Ramos (cell line): Measurements from ENCODE around the gene ZNF365.
"Not testable (repeated sequence)": the region's sequence is repeated elsewhere in the genome, so short reads cannot be mapped to it uniquely, and the experiment has no call there.

Experiments
- in situ Hi-C: fragments of 300-500 bp; cut with MboI; formaldehyde crosslinking; loops from one replicate; pipeline ENCODE4 v1.14.3; 2022; ENCODE audit warnings: low sequenced_read_pairs; ENCODE audit not compliant: unreplicated experiment

Gene ZNF365

DNA sequence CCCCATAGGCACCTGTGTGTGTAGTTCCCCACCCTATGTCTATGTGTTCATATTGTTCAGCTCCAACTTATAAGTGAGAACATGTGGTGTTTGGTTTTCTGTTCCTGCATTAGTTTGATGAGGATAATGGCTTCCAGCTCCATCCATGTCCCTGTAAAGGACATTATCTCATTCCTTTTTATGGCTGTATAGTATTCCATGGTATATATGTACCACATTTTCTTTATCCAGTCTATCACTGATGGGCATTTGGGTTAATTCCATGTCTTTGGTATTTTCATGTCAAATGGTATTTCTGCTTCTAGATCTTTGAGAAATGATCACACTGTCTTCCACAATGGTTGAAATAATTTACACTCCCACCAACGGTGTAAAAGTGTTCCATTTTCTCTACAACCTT is 36.4 kb downstream of the ZNF365 start:
- in situ Hi-C loops, result not testable (repeated sequence)

- in situ Hi-C loops, result not testable (repeated sequence)
Measured at GRCh38 chr10:62410934-62411333, 36.8 kb downstream of the ZNF365 start.

DNA sequence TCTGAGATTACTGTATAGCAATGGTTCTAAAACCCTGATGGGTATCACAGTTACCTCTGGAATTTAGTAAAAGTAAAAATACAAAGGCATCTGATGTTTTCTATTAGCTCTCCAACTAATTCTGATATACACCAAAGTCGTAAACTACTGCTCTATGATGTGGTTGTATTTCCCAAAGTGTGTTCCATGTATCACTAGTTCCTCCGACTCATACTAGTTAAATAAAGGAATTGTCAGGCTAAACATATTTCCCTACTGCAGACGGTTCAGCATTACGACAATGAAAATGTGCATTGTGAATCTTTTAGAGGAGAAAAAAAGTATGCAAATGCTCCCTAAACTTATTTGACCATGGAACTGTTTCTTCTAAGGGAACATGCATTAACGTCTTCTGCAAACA is 38.9 kb downstream of the ZNF365 start:
- in situ Hi-C loops, result no loop called here

DNA sequence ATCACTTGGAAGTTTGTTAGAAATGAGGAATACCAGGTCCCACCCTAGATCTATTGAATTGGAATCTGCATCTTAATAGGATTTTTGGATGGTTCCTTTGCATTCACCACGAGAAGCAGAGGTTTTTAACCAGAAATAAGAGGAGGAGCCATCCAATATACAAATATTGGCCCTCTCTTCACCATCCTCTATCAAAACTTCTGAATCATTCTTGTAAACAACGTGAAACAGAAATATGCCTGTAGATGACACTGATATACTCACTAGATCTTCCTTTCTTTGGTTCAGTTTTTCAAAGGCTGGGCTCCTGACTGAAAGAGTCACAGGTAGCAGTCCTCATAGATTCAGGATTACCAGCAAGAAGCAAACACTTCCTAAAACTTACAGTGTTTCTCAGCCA is 39.5 kb downstream of the ZNF365 start:
- in situ Hi-C loops, result no loop called here

GRCh38 chr10:62414359-62414758 is 40.2 kb downstream of the ZNF365 start:
- in situ Hi-C loops, result no loop called here

- in situ Hi-C loops, result no loop called here
Measured at GRCh38 chr10:62422068-62422590, 48.0 kb downstream of the ZNF365 start.

GRCh38 chr10:62424026-62424425 is 49.9 kb downstream of the ZNF365 start:
- in situ Hi-C loops, result no loop called here

- in situ Hi-C loops, result no loop called here
Measured at GRCh38 chr10:62426086-62426485, 51.9 kb downstream of the ZNF365 start.

- in situ Hi-C loops, result no loop called here
Measured at GRCh38 chr10:62426600-62426999, 52.4 kb downstream of the ZNF365 start.

DNA sequence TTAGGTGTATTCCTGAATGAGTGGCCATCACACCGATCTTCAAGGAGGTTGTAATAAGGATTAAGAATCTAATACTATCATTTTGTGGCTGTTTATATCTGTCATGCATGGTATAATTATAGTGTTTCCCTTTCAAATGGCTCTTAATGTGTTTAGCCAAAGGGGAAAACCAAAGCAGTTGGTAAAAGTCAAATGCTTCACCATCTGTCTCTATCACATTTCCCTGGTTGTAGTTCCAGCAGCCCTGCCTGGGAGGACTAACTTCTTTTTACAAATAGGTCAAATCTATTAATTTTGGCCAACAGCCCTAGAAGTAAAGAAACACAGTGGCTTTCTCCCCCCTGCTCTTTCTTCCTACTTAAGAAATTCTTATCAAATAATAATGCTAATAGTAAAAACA is 56.7 kb downstream of the ZNF365 start:
- in situ Hi-C loops, result no loop called here

DNA sequence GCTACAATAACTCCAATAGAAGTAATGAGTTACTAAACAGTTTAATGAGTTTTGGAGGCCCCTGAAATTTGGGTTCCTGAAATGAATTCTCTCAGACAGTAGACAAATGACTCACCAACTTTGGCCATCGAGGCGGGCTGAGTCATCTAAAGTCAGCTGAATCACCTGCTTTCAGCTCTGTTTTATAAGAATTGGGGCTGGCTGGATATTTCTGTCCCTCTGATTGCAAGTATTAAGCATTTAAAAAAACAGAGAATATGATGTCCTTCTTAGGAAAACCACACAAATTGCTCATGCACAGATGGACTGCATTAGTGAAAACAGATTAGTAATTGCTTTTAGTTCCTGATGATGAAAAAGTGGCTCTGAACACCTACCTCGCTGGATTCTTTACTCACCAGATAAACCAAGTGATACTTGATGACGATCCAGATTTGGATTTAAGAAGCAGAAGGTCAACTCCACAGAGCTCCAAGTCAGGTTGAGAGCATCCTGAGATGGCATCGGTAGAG is 59.1 kb downstream of the ZNF365 start:
- in situ Hi-C loops, result no loop called here

DNA sequence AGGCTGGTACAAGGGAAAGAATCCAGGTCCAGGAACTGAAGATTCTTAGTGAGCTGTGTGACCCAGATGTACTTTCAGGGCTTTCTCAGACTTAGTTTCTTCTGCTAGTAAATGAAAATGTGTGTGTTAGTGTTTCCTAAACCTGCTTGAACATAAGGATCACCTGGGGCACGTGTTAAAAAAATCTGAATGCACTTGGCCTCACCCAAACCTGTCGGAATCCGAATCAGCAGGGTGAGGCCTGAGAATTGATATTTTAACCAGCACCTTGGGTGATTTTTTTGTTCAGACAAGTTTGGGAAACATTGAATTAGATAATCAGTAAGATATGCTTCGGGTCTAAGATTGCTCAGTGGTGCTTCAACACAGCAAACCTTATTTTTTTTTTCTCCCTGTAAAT is 59.7 kb downstream of the ZNF365 start:
- in situ Hi-C loops, result no loop called here

GRCh38 chr10:62437696-62438095 is 63.5 kb downstream of the ZNF365 start:
- in situ Hi-C loops, result no loop called here

- in situ Hi-C loops, result no loop called here
Measured at GRCh38 chr10:62442006-62442405, 67.8 kb downstream of the ZNF365 start.

- in situ Hi-C loops, result no loop called here
Measured at GRCh38 chr10:62442894-62443669, 68.9 kb downstream of the ZNF365 start.

DNA sequence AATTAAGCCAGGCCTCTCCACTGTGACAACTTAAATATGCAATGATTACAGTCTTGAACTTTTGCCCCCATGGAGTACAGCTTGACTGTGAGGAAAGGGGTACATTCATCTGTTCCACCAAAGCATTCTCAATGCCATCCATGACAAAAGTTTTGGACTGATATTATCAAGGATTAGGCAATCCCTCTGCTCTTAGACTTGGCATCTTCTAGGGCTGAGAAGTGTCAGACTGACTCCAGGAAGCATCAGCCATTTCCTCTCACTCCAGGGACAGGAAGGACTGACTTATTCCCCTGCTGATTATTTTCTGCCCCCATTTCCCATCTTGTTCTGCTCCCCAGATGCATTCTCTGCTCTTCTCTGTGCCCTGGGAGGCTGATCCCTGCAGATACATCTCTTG is 69.7 kb downstream of the ZNF365 start:
- in situ Hi-C loops, result no loop called here

DNA sequence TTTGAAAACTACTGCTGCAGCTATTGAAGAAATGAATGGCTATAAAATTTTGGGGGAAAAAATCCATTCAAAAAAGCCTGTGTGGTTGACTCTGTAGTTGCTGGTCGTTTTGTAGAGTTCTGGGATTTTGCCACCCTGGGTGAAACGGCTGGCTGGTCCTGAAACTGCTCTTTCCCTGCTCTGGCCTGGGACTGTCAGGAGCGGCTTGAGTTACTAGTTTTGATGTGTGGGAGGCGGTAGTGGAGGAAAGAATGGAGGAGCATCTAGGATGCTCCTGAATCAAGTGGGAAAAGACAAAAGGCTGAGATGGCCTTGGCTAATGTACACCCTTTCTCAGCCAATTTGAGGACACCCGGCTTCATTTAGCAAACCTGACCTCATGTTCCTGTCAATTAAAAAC is 72.5 kb downstream of the ZNF365 start:
- in situ Hi-C loops, result no loop called here

GRCh38 chr10:62450912-62451610 is 76.9 kb downstream of the ZNF365 start:
- in situ Hi-C loops, result no loop called here

- in situ Hi-C loops, result no loop called here
Measured at GRCh38 chr10:62451611-62451975, 77.4 kb downstream of the ZNF365 start.
